CD8-positive, alpha-beta memory T cell (primary cell): ENCODE data around the gene NKIRAS2. TPM values are rescaled to one million over a fixed set of nuclear protein-coding genes. Genes with fewer than 3 reads are reported as not detected.

Experiments used
- CTCF ChIA-PET: fragments of 350-600 bp; sonication (Branson Sonifier 250); formaldehyde crosslinking; loops from one replicate; lab custom pipeline; 2021; ENCODE audit warnings: antibody characterized with exemption; lab: Charles Lee
- POLR2A ChIA-PET: fragments of 350-600 bp; sonication (Branson Sonifier 250); formaldehyde crosslinking; loops from one replicate; lab custom pipeline; 2021; ENCODE audit warnings: antibody characterized with exemption; lab: Charles Lee
- DNase-seq, 5 donors: peaks; one replicate each; pipeline versions ENCODE4 v3.0.0 to v3.0.0-alpha.2; 2020 to 2022; ENCODE audit warnings: mixed read lengths in 1 of 5
- H3K27ac ChIP-seq: one replicate; pipeline ENCODE4 v1.7.0; 2013; ENCODE audit warnings: low read depth, mild to moderate bottlenecking, low read length, moderate library complexity
- H3K27me3 ChIP-seq: 2 replicates; pipeline ENCODE4 v1.7.0; 2013; ENCODE audit warnings: low read length, mild to moderate bottlenecking; ENCODE audit not compliant: insufficient read depth, poor library complexity, severe bottlenecking
- H3K36me3 ChIP-seq: 2 replicates; pipeline ENCODE4 v1.7.0; 2013; ENCODE audit warnings: mild to moderate bottlenecking, low read length, moderate library complexity; ENCODE audit not compliant: insufficient read depth
- H3K4me1 ChIP-seq: 2 replicates; pipeline ENCODE4 v1.7.0; 2013; ENCODE audit warnings: mild to moderate bottlenecking, low read length, moderate library complexity; ENCODE audit not compliant: insufficient read depth
- H3K4me3 ChIP-seq: 2 replicates; pipeline ENCODE4 v1.7.0; 2013; ENCODE audit warnings: mild to moderate bottlenecking, low read length
- H3K9me3 ChIP-seq: 2 replicates; pipeline ENCODE4 v1.7.0; 2013; ENCODE audit warnings: mild to moderate bottlenecking, low read length
- H3K27ac Mint-ChIP-seq, 8 donors: one replicate each; pipeline ENCODE4 v1.8.0; 2020 to 2021; ENCODE audit warnings: mixed read lengths in 8 of 8, mild to moderate bottlenecking in 6 of 8, inconsistent platforms in 3 of 8, moderate library complexity in 3 of 8
- H3K27me3 Mint-ChIP-seq, 2 donors: one replicate each; pipeline ENCODE4 v1.8.0; 2020 to 2021; ENCODE audit warnings: mixed read lengths in 2 of 2, mild to moderate bottlenecking in 1 of 2, moderate library complexity in 1 of 2
- H3K36me3 Mint-ChIP-seq, 3 donors: one replicate each; pipeline ENCODE4 v1.8.0; 2020 to 2021; ENCODE audit warnings: mixed read lengths in 3 of 3, inconsistent platforms in 1 of 3, mild to moderate bottlenecking in 1 of 3
- H3K4me1 Mint-ChIP-seq, 3 donors: one replicate each; pipeline ENCODE4 v1.8.0; 2020 to 2021; ENCODE audit warnings: mixed read lengths in 3 of 3, inconsistent platforms in 1 of 3, mild to moderate bottlenecking in 1 of 3
- H3K4me3 Mint-ChIP-seq, 7 donors: one replicate each; pipeline ENCODE4 v1.8.0; 2020 to 2021; ENCODE audit warnings: mixed read lengths in 7 of 7, mild to moderate bottlenecking in 6 of 7, moderate library complexity in 4 of 7, inconsistent platforms in 2 of 7
- H3K9me3 Mint-ChIP-seq, 5 donors: one replicate each; pipeline ENCODE4 v1.8.0; 2020 to 2022; ENCODE audit warnings: mixed read lengths in 5 of 5, mild to moderate bottlenecking in 3 of 5, moderate library complexity in 2 of 5, inconsistent platforms in 1 of 5
- polyA plus RNA-seq: library from polyadenylated mRNA; unstranded; fragments of 300-500 nt; fragmentation: Illumina TruSeq; gene quantifications from one replicate; pipeline ENCODE4 v1.2.3, GENCODE V29; 2021
- total RNA-seq, 2 experiments: library from RNA; stranded (reverse); gene quantifications; one replicate each; pipeline ENCODE4 v1.2.3, GENCODE V29; 2021

The NKIRAS2 gene
- total and polyA plus RNA-seq, 3 experiments from 2014 or later = 29.4 to 33.5 (median 31.3) TPM

GRCh38 chr17:42041619-42042018, 21.7 kb downstream of the NKIRAS2 start:
- H3K27me3 Mint-ChIP-seq = peaks cover 8 to 10% of the 10 kb centered on the region in 2 donors
- H3K27ac Mint-ChIP-seq = no peak overlapping the region
- H3K27ac ChIP-seq = no peak overlapping the region
- H3K9me3 ChIP-seq = no peaks in the 10 kb centered on the region
- DNase-seq = no peak
- H3K36me3 ChIP-seq = no peaks in the 10 kb centered on the region
- H3K9me3 Mint-ChIP-seq = no peaks in the 10 kb centered on the region
- no peak overlapping the region for H3K4me3 Mint-ChIP-seq
- ChIA-PET POLR2A (interaction anchor here (0.6 kb wide), 1 partner anchor 41 kb away, joined by 3 read pairs; no protein-coding TSS in a partner anchor), CTCF (interaction anchor here (1.2 kb wide), 1 partner anchor 9 kb away, joined by 4 read pairs; no protein-coding TSS in a partner anchor)
- no peaks in the 10 kb centered on the region for H3K4me1 Mint-ChIP-seq
- H3K4me1 ChIP-seq = no peaks in the 10 kb centered on the region
- peaks cover 0 to 1% (median 0%) of the 10 kb centered on the region in 3 donors for H3K36me3 Mint-ChIP-seq
- H3K4me3 ChIP-seq = no peak overlapping the region
- H3K27me3 ChIP-seq = no peaks in the 10 kb centered on the region

GRCh38 chr17:42042598-42043319, 22.9 kb downstream of the NKIRAS2 start:
- no peaks in the 10 kb centered on the region for H3K9me3 Mint-ChIP-seq
- H3K27ac ChIP-seq = no peak overlapping the region
- no peaks in the 10 kb centered on the region for H3K4me1 ChIP-seq
- H3K27ac Mint-ChIP-seq = no peak overlapping the region
- CTCF ChIA-PET = no interaction called here
- no peaks in the 10 kb centered on the region for H3K4me1 Mint-ChIP-seq
- peaks cover 5 to 7% of the 10 kb centered on the region in 2 donors for H3K27me3 Mint-ChIP-seq
- H3K4me3 ChIP-seq = no peak overlapping the region
- no peaks in the 10 kb centered on the region for H3K36me3 ChIP-seq
- H3K4me3 Mint-ChIP-seq = no peak overlapping the region
- H3K36me3 Mint-ChIP-seq = no peaks in the 10 kb centered on the region
- POLR2A ChIA-PET = no interaction called here
- DNase-seq = no peak
- no peaks in the 10 kb centered on the region for H3K27me3 ChIP-seq
- H3K9me3 ChIP-seq = no peaks in the 10 kb centered on the region

GRCh38 chr17:42045719-42046118, 25.8 kb downstream of the NKIRAS2 start:
- peaks cover 0 to 1% (median 0%) of the 10 kb centered on the region in 5 donors for H3K9me3 Mint-ChIP-seq
- no peak for DNase-seq
- Histone ChIP-seq H3K9me3 (no peaks in the 10 kb centered on the region), H3K4me3 (no peak overlapping the region), H3K36me3 (no peaks in the 10 kb centered on the region), H3K27ac (no peak overlapping the region), H3K27me3 (no peaks in the 10 kb centered on the region), H3K4me1 (peaks cover 5% of the 10 kb centered on the region)
- POLR2A ChIA-PET = no interaction called here
- peaks cover 4 to 6% (median 6%) of the 10 kb centered on the region in 3 donors for H3K4me1 Mint-ChIP-seq
- peak overlapping the region in 1 of 8 donors; percentile 32 for H3K27ac Mint-ChIP-seq
- H3K36me3 Mint-ChIP-seq = no peaks in the 10 kb centered on the region
- peaks cover 9 to 11% of the 10 kb centered on the region in 2 donors for H3K27me3 Mint-ChIP-seq
- H3K4me3 Mint-ChIP-seq = no peak overlapping the region
- CTCF ChIA-PET = interaction anchor here (0.9 to 2.0 kb wide), 3 partner anchors 10 to 72 kb away, joined by 3 to 4 read pairs (median 4); no protein-coding TSS in a partner anchor

GRCh38 chr17:42047343-42047742, 27.5 kb downstream of the NKIRAS2 start:
- Histone ChIP-seq H3K27ac (no peak overlapping the region), H3K4me1 (peaks cover 12% of the 10 kb centered on the region), H3K27me3 (peaks cover 12% of the 10 kb centered on the region), H3K4me3 (no peak overlapping the region), H3K36me3 (no peaks in the 10 kb centered on the region), H3K9me3 (no peaks in the 10 kb centered on the region)
- Mint-ChIP-seq H3K27me3 (peaks cover 22 to 27% of the 10 kb centered on the region in 2 donors), H3K27ac (no peak overlapping the region), H3K9me3 (peaks cover 0 to 1% (median 0%) of the 10 kb centered on the region in 5 donors), H3K4me3 (no peak overlapping the region), H3K36me3 (no peaks in the 10 kb centered on the region), H3K4me1 (peaks cover 7 to 11% (median 10%) of the 10 kb centered on the region in 3 donors)
- DNase-seq = no peak
- CTCF ChIA-PET = interaction anchor here (2.0 kb wide), 1 partner anchor 70 kb away, joined by 4 read pairs; no protein-coding TSS in a partner anchor
- POLR2A ChIA-PET = no interaction called here

- DNase-seq = no peak
- peaks cover 0 to 1% (median 0%) of the 10 kb centered on the region in 5 donors for H3K9me3 Mint-ChIP-seq
- Histone ChIP-seq H3K27me3 (peaks cover 17% of the 10 kb centered on the region), H3K4me1 (peaks cover 12% of the 10 kb centered on the region), H3K9me3 (no peaks in the 10 kb centered on the region), H3K4me3 (peak overlapping the region; percentile 39), H3K36me3 (no peaks in the 10 kb centered on the region), H3K27ac (peak overlapping the region; percentile 12)
- H3K27me3 Mint-ChIP-seq = peaks cover 28 to 51% of the 10 kb centered on the region in 2 donors
- peak overlapping the region; percentile 80 to 90 (median 81) for H3K4me3 Mint-ChIP-seq
- H3K36me3 Mint-ChIP-seq = no peaks in the 10 kb centered on the region
- H3K4me1 Mint-ChIP-seq = peaks cover 7 to 11% (median 10%) of the 10 kb centered on the region in 3 donors
- ChIA-PET CTCF (interaction anchor here (0.9 to 1.7 kb wide), 3 partner anchors 25 to 104 kb away, joined by 3 read pairs; partner anchors contain the start of gene RAB5C), POLR2A (interaction anchor here (0.6 to 0.9 kb wide), 3 partner anchors 10 to 282 kb away, joined by 3 read pairs; no protein-coding TSS in a partner anchor)
- peak overlapping the region in 2 of 8 donors; percentile 66 to 89 for H3K27ac Mint-ChIP-seq
Measured at GRCh38 chr17:42049834-42050392, 30.0 kb downstream of the NKIRAS2 start.

- Mint-ChIP-seq H3K9me3 (peaks cover 0 to 1% (median 0%) of the 10 kb centered on the region in 5 donors), H3K27me3 (peaks cover 32 to 57% of the 10 kb centered on the region in 2 donors), H3K4me3 (peak within 1 kb of the TSS; percentile 81 to 90 (median 84)), H3K4me1 (peaks cover 7 to 11% (median 10%) of the 10 kb centered on the region in 3 donors), H3K27ac (peak within 1 kb of the TSS in 3 of 8 donors; percentile 6 to 89 (median 66)), H3K36me3 (no peaks in the 10 kb centered on the region)
- Histone ChIP-seq H3K27ac (peak within 1 kb of the TSS; percentile 12), H3K4me3 (peak within 1 kb of the TSS; percentile 39), H3K36me3 (no peaks in the 10 kb centered on the region), H3K9me3 (no peaks in the 10 kb centered on the region), H3K4me1 (peaks cover 12% of the 10 kb centered on the region), H3K27me3 (peaks cover 17% of the 10 kb centered on the region)
- ChIA-PET CTCF (interaction anchor here (0.7 to 1.4 kb wide), 2 partner anchors 9 to 30 kb away, joined by 3 to 4 read pairs; partner anchors contain the start of gene NKIRAS2), POLR2A (no interaction called here)
- DNase-seq = peak; percentile 21 to 70 (median 26)
Measured at GRCh38 chr17:42050393-42051012, 30.6 kb downstream of the NKIRAS2 start, which contains the start of gene C17orf113. TSS of gene C17orf113 (minus strand) at chr17:42050601. CDS start at chr17:42043376, 7,225 bp downstream.

- H3K4me1 Mint-ChIP-seq = peaks cover 7 to 11% (median 10%) of the 10 kb centered on the region in 3 donors
- H3K36me3 ChIP-seq = no peaks in the 10 kb centered on the region
- H3K9me3 ChIP-seq = no peaks in the 10 kb centered on the region
- peak overlapping the region; percentile 44 to 88 (median 84) for H3K4me3 Mint-ChIP-seq
- H3K27ac Mint-ChIP-seq = peak overlapping the region in 3 of 8 donors; percentile 6 to 55 (median 27)
- H3K27me3 Mint-ChIP-seq = peaks cover 32 to 62% of the 10 kb centered on the region in 2 donors
- H3K27ac ChIP-seq = no peak overlapping the region
- H3K4me1 ChIP-seq = peaks cover 12% of the 10 kb centered on the region
- POLR2A ChIA-PET = no interaction called here
- no peaks in the 10 kb centered on the region for H3K36me3 Mint-ChIP-seq
- H3K9me3 Mint-ChIP-seq = peaks cover 0 to 1% (median 0%) of the 10 kb centered on the region in 5 donors
- peaks cover 17% of the 10 kb centered on the region for H3K27me3 ChIP-seq
- no peak for DNase-seq
- H3K4me3 ChIP-seq = peak overlapping the region; percentile 37
- CTCF ChIA-PET = interaction anchor here (0.7 to 1.4 kb wide), 3 partner anchors 10 to 79 kb away, joined by 3 to 4 read pairs (median 3); partner anchors contain the start of gene NKIRAS2
Measured at GRCh38 chr17:42051013-42051400, 31.1 kb downstream of the NKIRAS2 start.
